ENCODE data around the gene POGLUT3. TPM values are rescaled to one million over a fixed set of nuclear protein-coding genes. Genes with fewer than 3 reads are reported as not detected.

POGLUT3 gene
- total and polyA plus RNA-seq, 2 of the 4 experiments (the other 2 are of a cell fraction): 31.7 to 34.8 TPM

DNA sequence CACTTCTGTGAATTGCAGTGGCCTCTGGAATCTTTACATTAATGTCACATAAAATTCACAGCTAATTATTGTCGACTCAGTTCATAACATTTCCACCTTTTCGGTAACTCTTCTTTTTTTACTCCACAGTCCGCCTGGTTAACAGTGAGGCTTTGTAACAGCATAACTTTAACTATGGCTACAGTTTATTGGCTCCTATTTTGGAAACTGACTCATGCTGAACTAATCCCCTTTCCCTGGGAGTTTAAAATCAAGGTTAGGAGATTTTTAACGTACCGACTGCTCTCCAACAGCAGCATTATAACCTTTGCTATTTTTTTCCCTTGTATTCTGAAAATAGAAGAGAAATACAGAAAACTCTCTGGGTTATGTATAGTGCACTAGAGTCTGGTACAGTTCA lies 3.2 kb upstream of the POGLUT3 start:
- H4K20me1 ChIP-seq (ENCODE audit: insufficient read depth, low read length): no peaks in the 10 kb centered on the region
- no peaks in the 10 kb centered on the region for H3K9me3 ChIP-seq (ENCODE audit: control insufficient read depth, insufficient read depth, low read length)
- H3K4me3 ChIP-seq (ENCODE audit: insufficient read depth, low read depth, low read length): no peak overlapping the region
- in situ Hi-C loops (cut with MboI; ENCODE audit: low sequenced_read_pairs) (no loop called here), intact Hi-C loops (cut with micrococcal nuclease) (no loop called here), dilution Hi-C loops (cut with HindIII; ENCODE audit: low sequenced_read_pairs, unreplicated experiment) (no loop called here)
- no peak overlapping the region for H3K18ac ChIP-seq (ENCODE audit: low read depth, low read length)
- ChIA-PET POLR2A (ENCODE audit: unreplicated experiment) (no interaction called here), CTCF (no interaction called here)
- DNase-seq (peak; percentile 26), ATAC-seq (ENCODE audit: low read depth) (no peak)
- BruUV-seq (replicated peaks): no TSS peak
- H2AFZ ChIP-seq (replicated peaks; ENCODE audit: low read length, poor library complexity): no peak overlapping the region
- no CpG with 5 or more reads among the region's 5 CpGs for WGBS, 2 experiments (ENCODE audit: extremely low coverage in 2 of 2, insufficient read length in 1 of 2)
- H3K14ac ChIP-seq (replicated peaks; ENCODE audit: low read depth, low read length): no peak overlapping the region
- H2BK5ac ChIP-seq (ENCODE audit: low read depth, low read length, poor library complexity, severe bottlenecking): no peak overlapping the region
- no peak overlapping the region for H2BK20ac ChIP-seq (ENCODE audit: low read depth, low read length)
- H3K9me1 ChIP-seq (ENCODE audit: insufficient read depth, low read length): no peaks in the 10 kb centered on the region
- H3K36me3 ChIP-seq (ENCODE audit: control insufficient read depth, insufficient read depth, low read length): no peaks in the 10 kb centered on the region
- no peak overlapping the region for H4K91ac ChIP-seq (ENCODE audit: insufficient read depth, low read depth, low read length)
- no peak overlapping the region for H3K56ac ChIP-seq (ENCODE audit: extremely low read depth, insufficient read depth, low read length)
- no peaks in the 10 kb centered on the region for H3K27me3 ChIP-seq (ENCODE audit: control insufficient read depth, insufficient read depth, low read length)
- no peak overlapping the region for H2BK120ac ChIP-seq (ENCODE audit: low read depth, low read length)
- no peak overlapping the region for H2BK15ac ChIP-seq (ENCODE audit: low read depth, low read length)
- H3K9ac ChIP-seq (ENCODE audit: low read depth, low read length): no peak overlapping the region
- no peak overlapping the region for H3K23ac ChIP-seq (ENCODE audit: low read depth, low read length)
- H3K4me1 ChIP-seq (ENCODE audit: control insufficient read depth, insufficient read depth, low read length): peaks cover 3% of the 10 kb centered on the region
- H3K4ac ChIP-seq (ENCODE audit: low read depth, low read length): no peak overlapping the region
- H3K27ac ChIP-seq (ENCODE audit: insufficient read depth, low read length): no peak overlapping the region
- H2AK9ac ChIP-seq (replicated peaks; ENCODE audit: low read depth, low read length, poor library complexity): no peak overlapping the region
- H4K8ac ChIP-seq (ENCODE audit: low read depth in 2 of 2, low read length in 2 of 2): no peak overlapping the region
- H4K5ac ChIP-seq (ENCODE audit: low read depth, low read length): no peak overlapping the region
- peaks cover 5 to 16% of the 10 kb centered on the region in 2 experiments; a peak in 2 of 4 replicates for H3K79me1 ChIP-seq (ENCODE audit: low read depth in 1 of 2, low read length in 2 of 2)
- no peak for TF ChIP-seq BHLHE40 (IDR thresholded peaks at IDR 0.05; ENCODE audit: low read depth, low read length)
- TF ChIP-seq NFE2L2 (IDR thresholded peaks at IDR 0.05; ENCODE audit: low read depth, low read length): no peak
- no peak overlapping the region for H3K4me2 ChIP-seq (ENCODE audit: low read depth, low read length)
- H2AK5ac ChIP-seq (ENCODE audit: low read depth, low read length): no peak overlapping the region

Measured in IMR-90 (cell line).